Bronchial epithelial cell (primary cell): ENCODE results near the gene POLR3H. TPM values are rescaled to one million over a fixed set of nuclear protein-coding genes. Genes with fewer than 3 reads are reported as not detected.

Source experiments
- DNase-seq: peaks from one replicate; pipeline ENCODE4 v3.0.0-alpha.2; 2010; ENCODE audit warnings: low read depth
- FAIRE-seq: peaks from 2 replicates; lab custom pipeline; 2011; peaks lifted over from hg19 to GRCh38; lab: Jason Lieb, UNC
- H3K27me3 ChIP-seq: 2 replicates; pipeline ENCODE4 v1.5.1; 2011; ENCODE audit warnings: low read length; ENCODE audit not compliant: control insufficient read depth, insufficient read depth
- H3K36me3 ChIP-seq: 2 replicates; pipeline ENCODE4 v1.5.1; 2011; ENCODE audit warnings: low read length; ENCODE audit not compliant: control insufficient read depth, insufficient read depth
- H3K4me3 ChIP-seq: 2 replicates; pipeline ENCODE4 v1.5.1; 2011; ENCODE audit warnings: mild to moderate bottlenecking, low read depth, low read length, control low read depth
- total RNA-seq: library from RNA; depleted of rRNA; stranded (reverse); fragments of >200 nt; gene quantifications from 2 replicates; pipeline ENCODE4 v1.2.1, GENCODE V29; 2014
- TF ChIP-seq, protein P1 (sequence below): IDR thresholded peaks from 2 replicates; pipeline ENCODE4 v1.5.1; 2011; ENCODE audit warnings: mild to moderate bottlenecking, moderate library complexity, low read length, control low read depth, inconsistent platforms; ENCODE audit not compliant: insufficient read depth, severe bottlenecking

The POLR3H gene
- total RNA-seq, 1 donor from 2014 or later, result 28.2 TPM

DNA sequence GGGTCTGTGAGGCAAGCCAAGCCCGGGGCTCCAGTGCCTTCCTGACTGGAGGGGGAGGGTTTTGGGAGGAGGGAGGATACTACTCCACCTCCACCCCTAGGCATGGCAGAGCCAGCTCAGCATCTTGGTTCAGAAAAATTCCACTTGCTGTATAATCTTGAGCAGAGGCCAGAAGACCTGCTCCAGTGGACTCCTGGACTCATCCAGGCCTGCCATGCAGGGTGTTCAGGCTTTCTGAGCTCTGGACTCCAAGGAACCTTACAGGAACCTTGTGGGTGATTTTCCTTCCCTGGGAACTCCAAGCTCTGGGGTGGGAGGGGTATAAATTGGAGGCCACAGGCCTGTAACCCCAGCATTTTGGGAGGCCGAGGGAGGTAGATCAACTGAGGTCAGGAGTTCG lies 26.0 kb upstream of the POLR3H start:
- H3K36me3 ChIP-seq, result no peaks in the 10 kb centered on the region
- FAIRE-seq (no peak), DNase-seq (no peak)
- no peak overlapping the region for H3K4me3 ChIP-seq
- TF ChIP-seq, protein P1, sequence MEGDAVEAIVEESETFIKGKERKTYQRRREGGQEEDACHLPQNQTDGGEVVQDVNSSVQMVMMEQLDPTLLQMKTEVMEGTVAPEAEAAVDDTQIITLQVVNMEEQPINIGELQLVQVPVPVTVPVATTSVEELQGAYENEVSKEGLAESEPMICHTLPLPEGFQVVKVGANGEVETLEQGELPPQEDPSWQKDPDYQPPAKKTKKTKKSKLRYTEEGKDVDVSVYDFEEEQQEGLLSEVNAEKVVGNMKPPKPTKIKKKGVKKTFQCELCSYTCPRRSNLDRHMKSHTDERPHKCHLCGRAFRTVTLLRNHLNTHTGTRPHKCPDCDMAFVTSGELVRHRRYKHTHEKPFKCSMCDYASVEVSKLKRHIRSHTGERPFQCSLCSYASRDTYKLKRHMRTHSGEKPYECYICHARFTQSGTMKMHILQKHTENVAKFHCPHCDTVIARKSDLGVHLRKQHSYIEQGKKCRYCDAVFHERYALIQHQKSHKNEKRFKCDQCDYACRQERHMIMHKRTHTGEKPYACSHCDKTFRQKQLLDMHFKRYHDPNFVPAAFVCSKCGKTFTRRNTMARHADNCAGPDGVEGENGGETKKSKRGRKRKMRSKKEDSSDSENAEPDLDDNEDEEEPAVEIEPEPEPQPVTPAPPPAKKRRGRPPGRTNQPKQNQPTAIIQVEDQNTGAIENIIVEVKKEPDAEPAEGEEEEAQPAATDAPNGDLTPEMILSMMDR, result no peak
- no peaks in the 10 kb centered on the region for H3K27me3 ChIP-seq

DNA sequence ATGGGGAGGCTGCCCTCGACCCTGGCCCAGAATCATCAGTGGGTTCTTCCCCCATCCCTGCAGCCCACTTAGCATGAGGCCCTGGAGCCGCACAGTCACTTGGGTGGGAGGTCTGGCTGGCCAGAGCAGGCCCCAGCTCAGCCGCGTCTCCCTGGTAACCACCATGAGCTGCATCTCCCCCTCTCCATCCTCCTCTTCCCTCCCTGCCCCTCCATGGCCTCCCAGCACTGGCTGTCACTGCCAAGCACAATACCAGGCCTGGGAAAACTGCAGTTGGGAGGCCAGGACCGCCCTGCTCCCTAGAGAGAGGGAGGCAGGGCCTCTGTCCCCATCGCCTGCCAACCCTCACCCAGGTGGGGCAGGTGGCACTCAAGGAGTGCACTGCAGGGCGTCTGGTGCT lies 24.5 kb upstream of the POLR3H start:
- TF ChIP-seq, protein P1, result no peak
- no peaks in the 10 kb centered on the region for H3K36me3 ChIP-seq
- H3K27me3 ChIP-seq, result no peaks in the 10 kb centered on the region
- FAIRE-seq (no peak), DNase-seq (no peak)
- H3K4me3 ChIP-seq, result no peak overlapping the region

DNA sequence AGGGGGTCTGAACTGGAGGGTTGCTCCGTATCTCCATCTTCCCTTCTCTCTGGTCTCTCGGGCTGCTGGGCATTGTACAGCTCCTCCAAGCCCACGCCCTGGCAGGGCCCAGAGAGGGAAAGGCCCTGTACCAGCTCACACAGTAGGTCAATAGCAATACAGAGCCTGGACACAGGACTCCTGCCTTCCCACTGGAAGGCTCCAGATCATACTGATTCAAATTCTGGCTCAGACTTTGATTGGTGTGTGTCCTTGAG lies 23.2 kb upstream of the POLR3H start:
- no peak for DNase-seq
- no peak overlapping the region for H3K4me3 ChIP-seq
- H3K36me3 ChIP-seq, result no peaks in the 10 kb centered on the region
- TF ChIP-seq, protein P1, result no peak
- no peaks in the 10 kb centered on the region for H3K27me3 ChIP-seq
- FAIRE-seq, result no peak

DNA sequence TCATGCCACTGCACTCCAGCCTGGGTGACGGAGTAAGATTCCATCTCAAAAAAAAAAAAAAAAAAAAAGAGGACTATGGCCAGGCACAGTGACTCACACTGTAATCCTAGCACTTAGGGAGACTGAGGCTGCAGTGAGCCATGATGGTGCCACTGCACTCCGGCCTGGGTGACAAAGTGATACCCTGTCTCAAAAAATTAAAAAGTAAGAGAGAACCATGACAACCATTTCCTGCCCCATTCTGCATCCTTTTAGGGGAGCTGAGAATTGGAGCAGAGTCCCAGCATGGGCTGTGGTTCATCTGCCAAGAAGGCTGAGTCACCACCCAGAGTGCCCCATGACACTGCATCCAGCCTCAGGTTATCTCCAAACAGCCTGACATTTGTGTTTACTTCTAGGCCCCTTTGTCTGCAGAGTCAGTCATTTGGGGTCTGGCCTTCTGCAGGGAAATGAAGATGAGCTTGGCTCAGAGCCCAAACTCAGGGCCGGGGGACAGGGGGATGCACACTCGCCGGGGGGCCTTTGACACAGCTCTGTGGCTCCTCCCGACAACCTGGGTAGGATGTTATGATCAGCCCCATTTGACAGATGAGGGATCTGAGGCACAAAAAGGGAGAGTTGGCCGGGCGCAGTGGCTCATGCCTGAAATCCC lies 21.3 kb upstream of the POLR3H start:
- H3K4me3 ChIP-seq, result no peak overlapping the region
- TF ChIP-seq, protein P1, result no peak
- H3K27me3 ChIP-seq, result peaks cover 8% of the 10 kb centered on the region
- DNase-seq (peak; percentile 74), FAIRE-seq (peak; percentile 77)
- H3K36me3 ChIP-seq, result no peaks in the 10 kb centered on the region

DNA sequence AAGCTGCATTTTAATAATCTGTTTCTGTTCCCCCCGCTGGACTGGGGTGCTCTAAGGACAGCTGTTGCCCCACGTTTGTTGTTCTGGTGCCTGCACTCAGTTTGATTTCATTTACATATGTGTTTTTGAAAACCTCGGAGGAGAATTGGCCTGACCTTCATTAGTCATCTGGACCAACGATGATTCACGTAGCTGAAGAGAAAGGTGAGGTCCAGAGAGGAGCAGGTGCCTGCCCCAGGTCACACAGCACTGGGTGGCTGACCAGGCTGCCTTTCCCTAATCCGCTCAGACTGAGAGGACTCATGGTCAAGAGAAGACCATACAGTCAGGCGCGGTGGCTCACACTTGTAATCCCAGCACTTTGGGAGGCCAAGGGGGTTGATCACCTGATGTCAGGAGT lies 20.3 kb upstream of the POLR3H start:
- H3K27me3 ChIP-seq, result peaks cover 10% of the 10 kb centered on the region
- TF ChIP-seq, protein P1, result no peak
- no peaks in the 10 kb centered on the region for H3K36me3 ChIP-seq
- DNase-seq (peak; percentile 24), FAIRE-seq (no peak)
- no peak overlapping the region for H3K4me3 ChIP-seq
